Ascending aorta (tissue), 2 donors: ENCODE results near the gene NELFE. TPM values are rescaled to one million over a fixed set of nuclear protein-coding genes. Genes with fewer than 3 reads are reported as not detected.
"Not testable (repeated sequence)": the region's sequence is repeated elsewhere in the genome, so short reads cannot be mapped to it uniquely, and the experiment has no call there.

Experiments used
- DNase-seq, 2 donors: peaks; one replicate each; pipeline ENCODE4 v3.0.0-alpha.2; 2019; ENCODE audit warnings: low spot score in 2 of 2
- H3K27ac ChIP-seq, 2 donors: fragments of 200-600 bp; sonication (generic); one replicate each; pipeline ENCODE4 v1.5.1; 2016 to 2017; ENCODE audit warnings: mild to moderate bottlenecking in 1 of 2
- H3K27me3 ChIP-seq: fragments of 200-600 bp; sonication (generic); one replicate; pipeline ENCODE4 v1.5.1; 2017
- H3K36me3 ChIP-seq, 2 donors: fragments of 200-600 bp; sonication (generic); one replicate each; pipeline ENCODE4 v1.5.1; 2016
- H3K4me1 ChIP-seq, 2 donors: fragments of 200-600 bp; sonication (generic); one replicate each; pipeline ENCODE4 v1.5.1; 2016 to 2017; ENCODE audit warnings: mild to moderate bottlenecking in 1 of 2
- H3K4me3 ChIP-seq, 2 donors: fragments of 200-600 bp; sonication (generic); one replicate each; pipeline ENCODE4 v1.5.1; 2016 to 2017; ENCODE audit warnings: mild to moderate bottlenecking in 1 of 2
- H3K9me3 ChIP-seq, 2 donors: fragments of 200-600 bp; sonication (generic); one replicate each; pipeline ENCODE4 v1.5.1; 2016
- intact Hi-C: fragments of 100-400 bp; cut with DNase I; formaldehyde crosslinking; loops from one replicate; pipeline ENCODE4 v1.15.1; 2023
- total RNA-seq: library from RNA; depleted of rRNA; stranded (reverse); fragments of >200 nt; gene quantifications from one replicate; pipeline ENCODE4 v1.1.0, GENCODE V29; 2016
- TF ChIP-seq, protein P1 (sequence below), 3 experiments: fragments of 200-600 bp in 2 of 3; fragments of 450-650 bp in 1 of 3; sonication (generic) in 2 of 3; IDR thresholded peaks; one replicate each; pipeline ENCODE4 v1.5.1; 2016 to 2019; ENCODE audit warnings: antibody characterized with exemption in 3 of 3, mild to moderate bottlenecking in 1 of 3, moderate library complexity in 1 of 3

Gene NELFE
- total RNA-seq, 1 donor from 2014 or later: 208 TPM

DNA sequence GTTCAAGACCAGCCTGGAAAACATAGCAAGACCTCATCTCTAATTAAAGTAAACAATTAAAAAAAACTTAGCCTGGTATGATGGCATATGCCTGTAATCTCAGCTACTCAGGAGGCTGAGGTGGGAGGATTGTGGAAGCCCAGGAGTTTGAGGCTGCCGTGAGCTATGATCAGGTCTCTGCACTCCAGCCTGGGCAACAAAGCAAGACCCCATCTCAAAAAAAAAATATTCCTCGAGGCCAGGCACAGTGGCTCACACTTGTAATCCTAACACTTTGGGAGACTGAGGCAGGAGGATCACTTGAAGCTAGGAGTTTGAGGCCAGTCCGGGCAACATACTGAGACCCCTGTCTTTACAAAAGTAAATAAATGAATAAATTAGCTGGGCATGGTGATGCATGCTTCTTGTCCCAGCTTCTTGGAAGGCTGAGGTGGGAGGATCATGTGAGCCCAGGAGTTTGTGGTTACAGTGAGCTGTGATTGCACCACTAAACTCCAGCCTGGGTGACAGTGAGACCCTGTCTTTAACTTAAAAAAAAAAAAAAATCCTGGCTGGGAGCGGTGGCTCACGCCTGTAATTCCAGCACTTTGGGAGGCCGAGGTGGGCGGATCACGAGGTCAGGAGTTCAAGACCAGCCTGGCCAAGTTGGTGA lies 40.6 kb downstream of the NELFE start:
- TF ChIP-seq, protein P1, sequence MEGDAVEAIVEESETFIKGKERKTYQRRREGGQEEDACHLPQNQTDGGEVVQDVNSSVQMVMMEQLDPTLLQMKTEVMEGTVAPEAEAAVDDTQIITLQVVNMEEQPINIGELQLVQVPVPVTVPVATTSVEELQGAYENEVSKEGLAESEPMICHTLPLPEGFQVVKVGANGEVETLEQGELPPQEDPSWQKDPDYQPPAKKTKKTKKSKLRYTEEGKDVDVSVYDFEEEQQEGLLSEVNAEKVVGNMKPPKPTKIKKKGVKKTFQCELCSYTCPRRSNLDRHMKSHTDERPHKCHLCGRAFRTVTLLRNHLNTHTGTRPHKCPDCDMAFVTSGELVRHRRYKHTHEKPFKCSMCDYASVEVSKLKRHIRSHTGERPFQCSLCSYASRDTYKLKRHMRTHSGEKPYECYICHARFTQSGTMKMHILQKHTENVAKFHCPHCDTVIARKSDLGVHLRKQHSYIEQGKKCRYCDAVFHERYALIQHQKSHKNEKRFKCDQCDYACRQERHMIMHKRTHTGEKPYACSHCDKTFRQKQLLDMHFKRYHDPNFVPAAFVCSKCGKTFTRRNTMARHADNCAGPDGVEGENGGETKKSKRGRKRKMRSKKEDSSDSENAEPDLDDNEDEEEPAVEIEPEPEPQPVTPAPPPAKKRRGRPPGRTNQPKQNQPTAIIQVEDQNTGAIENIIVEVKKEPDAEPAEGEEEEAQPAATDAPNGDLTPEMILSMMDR (IDR thresholded peaks at IDR 0.05): no peak
- Histone ChIP-seq H3K27ac (no peak overlapping the region), H3K36me3 (no peaks in the 10 kb centered on the region), H3K4me3 (no peak overlapping the region), H3K9me3 (no peaks in the 10 kb centered on the region), H3K4me1 (no peaks in the 10 kb centered on the region), H3K27me3 (no peaks in the 10 kb centered on the region)
- intact Hi-C loops: no loop called here
- DNase-seq: no peak

DNA sequence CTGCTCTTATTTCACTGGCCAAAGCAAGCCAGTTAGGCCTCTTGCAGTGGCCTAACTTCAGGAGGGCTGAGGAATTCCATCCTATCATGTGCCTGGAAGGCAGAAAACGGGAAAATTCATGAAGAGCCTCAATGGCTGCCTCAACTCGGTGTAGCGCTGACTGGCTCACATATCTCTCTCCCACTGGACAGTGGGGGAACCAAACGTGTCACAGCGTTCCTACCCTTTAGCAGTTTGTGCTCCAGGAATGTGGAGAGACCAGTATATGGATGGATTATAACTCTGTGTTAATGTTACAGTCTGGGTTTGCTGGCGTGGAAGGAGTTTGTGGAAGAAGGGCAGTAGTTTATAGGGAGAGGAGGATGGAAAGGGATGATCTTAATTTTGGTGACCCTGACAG lies 43.0 kb downstream of the NELFE start:
- Histone ChIP-seq H3K27me3 (no peaks in the 10 kb centered on the region), H3K9me3 (no peaks in the 10 kb centered on the region), H3K4me1 (peaks cover 0 to 6% of the 10 kb centered on the region in 2 donors), H3K27ac (no peak overlapping the region), H3K36me3 (no peaks in the 10 kb centered on the region), H3K4me3 (no peak overlapping the region)
- intact Hi-C loops: no loop called here
- no peak for DNase-seq
- TF ChIP-seq, protein P1 (IDR thresholded peaks at IDR 0.05): no peak

GRCh38 chr6:31915351-31915750 lies 43.4 kb downstream of the NELFE start:
- Histone ChIP-seq H3K9me3 (no peaks in the 10 kb centered on the region), H3K4me3 (no peak overlapping the region), H3K27ac (no peak overlapping the region), H3K27me3 (no peaks in the 10 kb centered on the region), H3K36me3 (no peaks in the 10 kb centered on the region), H3K4me1 (peaks cover 0 to 6% of the 10 kb centered on the region in 2 donors)
- TF ChIP-seq, protein P1 (IDR thresholded peaks at IDR 0.05): no peak
- no peak for DNase-seq
- intact Hi-C loops: no loop called here

- intact Hi-C loops: no loop called here
- DNase-seq: no peak
Measured at GRCh38 chr6:31911826-31912585, 46.8 kb downstream of the NELFE start.

GRCh38 chr6:31909298-31909697 lies 49.5 kb downstream of the NELFE start:
- H3K36me3 ChIP-seq, H3K9me3 ChIP-seq, DNase-seq, H3K4me3 ChIP-seq, H3K4me1 ChIP-seq, intact Hi-C loops, H3K27ac ChIP-seq, H3K27me3 ChIP-seq: not testable (repeated sequence)

More at GRCh38 chr6:31911826-31912585, 46.8 kb downstream of the NELFE start:
- TF ChIP-seq, protein P1 (IDR thresholded peaks at IDR 0.05): no peak
- no peak overlapping the region for H3K4me3 ChIP-seq
- no peaks in the 10 kb centered on the region for H3K9me3 ChIP-seq
- H3K27ac ChIP-seq: peak overlapping the region in 1 of 2 donors; percentile 49
- H3K27me3 ChIP-seq: no peaks in the 10 kb centered on the region
- no peaks in the 10 kb centered on the region for H3K36me3 ChIP-seq
- peaks cover 0 to 6% of the 10 kb centered on the region in 2 donors for H3K4me1 ChIP-seq

DNA sequence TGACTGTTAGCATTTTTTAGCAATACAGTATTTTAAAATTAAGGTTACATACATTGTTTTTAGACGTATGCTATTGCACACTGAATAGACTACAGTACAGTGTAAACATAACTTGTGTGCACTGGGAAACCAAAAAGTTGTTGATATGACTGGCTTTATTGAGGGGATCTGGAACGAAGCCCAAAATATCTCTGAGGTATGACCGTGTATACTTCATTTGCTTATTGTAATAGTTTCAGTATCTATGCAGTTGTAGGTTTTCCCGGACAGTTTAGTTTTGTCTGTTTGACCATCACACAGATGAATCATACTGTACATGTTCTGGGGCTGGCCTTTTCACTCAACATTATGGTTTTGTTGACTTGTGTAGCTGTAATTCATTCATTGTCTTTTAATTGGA lies 50.0 kb downstream of the NELFE start:
- Histone ChIP-seq H3K27ac (no peak overlapping the region), H3K9me3 (no peaks in the 10 kb centered on the region), H3K36me3 (no peaks in the 10 kb centered on the region), H3K4me3 (no peak overlapping the region), H3K4me1 (peaks cover 0 to 6% of the 10 kb centered on the region in 2 donors), H3K27me3 (no peaks in the 10 kb centered on the region)
- TF ChIP-seq, protein P1 (IDR thresholded peaks at IDR 0.05): no peak
- intact Hi-C loops: no loop called here
- DNase-seq: no peak

GRCh38 chr6:31908255-31908654 lies 50.5 kb downstream of the NELFE start:
- H3K4me1 ChIP-seq, H3K9me3 ChIP-seq, H3K4me3 ChIP-seq, DNase-seq, H3K27me3 ChIP-seq, H3K27ac ChIP-seq, H3K36me3 ChIP-seq, intact Hi-C loops: not testable (repeated sequence)
